Right renal pelvis (tissue), 4 donors: ENCODE results near the gene PPARA. TPM values are rescaled to one million over a fixed set of nuclear protein-coding genes. Genes with fewer than 3 reads are reported as not detected.
"Not testable (repeated sequence)": the region's sequence is repeated elsewhere in the genome, so short reads cannot be mapped to it uniquely, and the experiment has no call there.

ENCODE experiments used
- DNase-seq, 4 donors: peaks; one replicate each; pipeline ENCODE4 v3.0.0-alpha.2; 2013; ENCODE audit warnings: low read depth in 4 of 4, low spot score in 3 of 4, missing footprints in 1 of 4
- polyA plus RNA-seq, 4 donors: library from polyadenylated mRNA; unstranded; fragments of 120-200 nt; gene quantifications; one replicate each; pipeline ENCODE4 v1.2.1, GENCODE V29; 2013; ENCODE audit not compliant: insufficient read length in 4 of 4

Gene PPARA
- polyA plus RNA-seq, 4 donors, result 25.7 to 31.6 (median 26.5) TPM

GRCh38 chr22:46198806-46199205 lies 48.5 kb downstream of the PPARA start:
- DNase-seq, result not testable (repeated sequence)

- DNase-seq, result no peak
These were observed 50.9 kb downstream of the PPARA start for GRCh38 chr22:46201059-46201757.

- no peak for DNase-seq
These were observed 52.7 kb downstream of the PPARA start for GRCh38 chr22:46202897-46203600.

GRCh38 chr22:46203601-46203980 lies 53.3 kb downstream of the PPARA start:
- DNase-seq, result no peak

- no peak for DNase-seq
These were observed 58.9 kb downstream of the PPARA start for GRCh38 chr22:46209262-46209661.

GRCh38 chr22:46212195-46212594 lies 61.9 kb downstream of the PPARA start:
- no peak for DNase-seq

- DNase-seq, result no peak
These were observed 62.7 kb downstream of the PPARA start for GRCh38 chr22:46213052-46213451.

GRCh38 chr22:46214149-46214548 lies 63.8 kb downstream of the PPARA start:
- no peak for DNase-seq

GRCh38 chr22:46214616-46215015 lies 64.3 kb downstream of the PPARA start:
- DNase-seq, result no peak

GRCh38 chr22:46219636-46220035 lies 69.3 kb downstream of the PPARA start:
- no peak for DNase-seq

GRCh38 chr22:46220921-46221320 lies 70.6 kb downstream of the PPARA start:
- no peak for DNase-seq

- DNase-seq, result no peak
These were observed 73.9 kb downstream of the PPARA start for GRCh38 chr22:46224044-46224897.

GRCh38 chr22:46224898-46225290 lies 74.6 kb downstream of the PPARA start:
- no peak for DNase-seq

- no peak for DNase-seq
These were observed 75.3 kb downstream of the PPARA start for GRCh38 chr22:46225631-46226030.

GRCh38 chr22:46226577-46226976 lies 76.3 kb downstream of the PPARA start:
- DNase-seq, result no peak

- no peak for DNase-seq
These were observed 79.4 kb downstream of the PPARA start for GRCh38 chr22:46229701-46230100.

GRCh38 chr22:46230262-46230901 lies 80.1 kb downstream of the PPARA start:
- no peak for DNase-seq

GRCh38 chr22:46233231-46233630 lies 82.9 kb downstream of the PPARA start:
- DNase-seq, result no peak

- DNase-seq, result no peak
These were observed 84.6 kb downstream of the PPARA start for GRCh38 chr22:46234969-46235368.

GRCh38 chr22:46237453-46238124 lies 87.3 kb downstream of the PPARA start:
- no peak for DNase-seq
